Epidermal melanocyte (primary cell): Measurements from ENCODE around the gene SLC5A10.

ENCODE experiments used
- DNase-seq: peaks from one replicate; pipeline ENCODE4 v3.0.0; 2011; ENCODE audit warnings: low spot score; ENCODE audit not compliant: insufficient read length

The SLC5A10 gene

DNA sequence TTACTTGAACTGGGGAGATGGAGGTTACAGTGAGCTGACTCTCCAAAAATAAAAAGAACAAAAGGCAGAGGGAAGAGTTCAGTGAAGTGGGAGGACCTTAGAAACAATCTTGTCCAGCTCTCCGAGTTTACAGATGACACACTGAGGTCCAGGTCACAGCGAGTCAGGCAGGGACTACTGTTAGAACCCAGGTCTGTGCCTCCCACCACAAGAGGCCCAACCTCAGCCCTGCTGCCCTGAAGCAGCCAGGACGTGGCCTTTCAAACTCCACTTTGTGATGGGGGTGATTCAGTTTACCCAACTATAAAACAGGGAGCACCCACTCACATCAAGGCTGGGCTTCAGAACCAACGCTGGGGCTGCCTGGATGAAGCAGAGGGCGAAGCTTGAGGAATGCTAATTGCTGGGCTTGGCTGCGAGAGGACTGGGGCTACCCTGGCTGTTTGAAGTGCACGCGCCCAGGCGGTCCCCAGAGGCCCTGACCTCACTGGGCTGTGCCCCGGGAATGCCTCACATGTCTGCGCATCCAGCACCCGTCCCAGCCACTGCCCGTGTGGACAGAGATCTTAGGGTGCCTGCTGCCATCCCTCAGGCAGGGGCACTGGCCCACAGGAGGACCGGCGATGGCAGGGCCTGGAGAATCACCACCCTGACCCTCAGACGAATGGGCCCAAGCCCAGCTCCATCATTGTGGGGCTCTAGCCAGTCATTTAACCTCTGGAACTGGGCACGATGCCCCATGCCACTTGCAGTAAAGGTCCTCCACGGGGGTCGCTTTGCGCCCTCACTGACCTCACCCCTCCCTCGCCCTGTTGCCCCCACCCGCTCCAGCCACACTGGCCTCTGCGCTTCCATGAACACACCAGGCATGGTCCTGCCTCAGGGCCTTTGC is 11.4 kb downstream of the SLC5A10 start:
- no peak for DNase-seq

DNA sequence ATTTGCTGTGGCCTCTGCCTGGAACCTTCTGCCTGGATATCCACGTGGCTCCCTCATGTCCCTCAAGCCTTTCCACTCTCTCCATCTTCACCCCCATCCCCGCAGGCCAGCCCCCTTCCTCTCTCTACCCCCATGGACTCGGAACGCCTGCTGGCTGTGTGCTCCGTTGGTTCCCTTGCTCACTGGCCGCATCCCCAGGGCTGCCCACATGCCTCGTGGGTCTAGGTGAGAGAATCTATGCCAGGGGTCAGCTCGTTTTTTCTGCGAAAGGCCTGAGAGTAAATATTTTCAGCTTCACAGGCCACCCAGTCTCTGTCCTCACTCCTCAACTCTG is 12.0 kb downstream of the SLC5A10 start:
- DNase-seq, result no peak

- DNase-seq, result no peak
Measured at GRCh38 chr17:18964550-18964949, 12.6 kb downstream of the SLC5A10 start.

- no peak for DNase-seq
Measured at GRCh38 chr17:18965530-18966236, 13.7 kb downstream of the SLC5A10 start.

GRCh38 chr17:18966831-18967624 is 15.1 kb downstream of the SLC5A10 start:
- DNase-seq, result no peak

DNA sequence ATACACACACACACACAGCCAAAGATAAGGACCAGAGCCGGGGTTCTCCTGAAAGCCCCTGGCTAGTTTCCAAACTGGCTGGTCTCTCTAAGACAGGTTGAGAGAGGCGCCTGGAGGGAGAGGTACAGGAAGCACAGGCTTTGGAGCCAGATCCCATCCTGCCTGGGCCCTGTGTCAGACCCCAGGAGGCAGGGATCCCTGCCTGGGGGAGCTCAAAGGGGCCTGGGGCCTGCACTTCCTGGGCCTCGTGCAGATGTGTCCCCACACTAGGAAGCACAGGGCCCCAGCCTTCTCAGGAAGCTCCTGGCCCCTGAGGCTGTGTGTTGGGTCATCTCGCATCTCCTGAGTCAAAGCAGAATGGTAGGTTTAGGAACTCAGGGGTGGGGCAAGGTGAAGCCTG is 16.0 kb downstream of the SLC5A10 start:
- no peak for DNase-seq

- DNase-seq, result no peak
Measured at GRCh38 chr17:18968345-18968744, 16.4 kb downstream of the SLC5A10 start.

- DNase-seq, result no peak
Measured at GRCh38 chr17:18968945-18969887, 17.3 kb downstream of the SLC5A10 start.

DNA sequence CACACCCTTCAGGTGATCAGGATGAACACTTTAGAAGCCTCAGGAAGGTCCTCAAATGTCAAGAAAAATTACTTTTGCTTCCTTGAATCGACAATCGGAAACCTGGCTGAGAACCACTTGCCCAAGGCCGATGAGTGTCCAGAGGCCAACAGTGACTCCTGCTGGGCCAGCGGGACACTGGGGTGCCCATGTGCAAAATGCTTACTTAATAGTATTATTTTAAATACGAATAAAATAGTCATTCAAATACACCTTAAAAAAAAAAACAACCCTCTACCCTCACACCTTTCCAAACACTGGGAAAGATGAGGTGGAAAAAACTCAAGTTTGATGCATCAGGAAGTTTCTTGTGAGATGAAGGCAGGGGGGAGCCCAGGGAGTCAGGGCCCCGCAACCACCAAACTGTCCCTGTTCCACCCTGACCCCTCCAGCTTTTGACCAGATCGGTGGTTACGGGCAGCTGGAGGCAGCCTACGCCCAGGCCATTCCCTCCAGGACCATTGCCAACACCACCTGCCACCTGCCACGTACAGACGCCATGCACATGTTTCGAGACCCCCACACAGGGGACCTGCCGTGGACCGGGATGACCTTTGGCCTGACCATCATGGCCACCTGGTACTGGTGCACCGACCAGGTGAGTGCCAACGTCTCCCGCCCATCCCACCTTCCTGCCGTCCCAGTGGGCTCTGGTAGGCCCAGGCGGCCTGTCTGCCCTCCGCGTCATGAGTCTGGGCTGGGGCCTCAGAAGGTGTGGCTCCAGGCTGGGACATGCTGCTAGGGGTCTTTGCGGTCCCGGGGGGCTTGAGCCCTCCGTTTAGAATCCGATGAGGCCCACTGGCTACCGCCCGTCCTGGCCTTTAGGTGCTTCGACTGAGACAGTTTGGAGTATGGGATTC is 18.9 kb downstream of the SLC5A10 start:
- no peak for DNase-seq

DNA sequence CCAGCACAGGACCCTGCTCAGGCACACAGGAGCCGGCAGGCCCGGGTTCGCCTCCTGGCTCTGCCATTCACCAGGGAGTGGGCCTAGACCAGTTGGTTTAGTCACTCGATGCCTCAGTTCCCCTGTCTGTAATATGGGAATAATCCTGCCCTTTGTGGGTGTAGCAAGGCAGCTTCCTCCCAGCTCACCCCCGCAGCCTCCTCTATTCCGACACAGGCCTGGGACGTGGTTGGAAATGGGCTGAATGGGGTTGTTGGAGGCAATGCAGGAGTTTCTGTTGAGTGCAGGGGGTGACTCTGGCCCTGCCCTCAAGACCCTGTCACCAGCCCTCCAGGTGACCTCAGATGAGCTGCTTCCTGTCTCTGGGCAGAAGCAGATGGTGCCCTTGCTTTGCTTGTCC is 19.8 kb downstream of the SLC5A10 start:
- DNase-seq, result no peak

DNA sequence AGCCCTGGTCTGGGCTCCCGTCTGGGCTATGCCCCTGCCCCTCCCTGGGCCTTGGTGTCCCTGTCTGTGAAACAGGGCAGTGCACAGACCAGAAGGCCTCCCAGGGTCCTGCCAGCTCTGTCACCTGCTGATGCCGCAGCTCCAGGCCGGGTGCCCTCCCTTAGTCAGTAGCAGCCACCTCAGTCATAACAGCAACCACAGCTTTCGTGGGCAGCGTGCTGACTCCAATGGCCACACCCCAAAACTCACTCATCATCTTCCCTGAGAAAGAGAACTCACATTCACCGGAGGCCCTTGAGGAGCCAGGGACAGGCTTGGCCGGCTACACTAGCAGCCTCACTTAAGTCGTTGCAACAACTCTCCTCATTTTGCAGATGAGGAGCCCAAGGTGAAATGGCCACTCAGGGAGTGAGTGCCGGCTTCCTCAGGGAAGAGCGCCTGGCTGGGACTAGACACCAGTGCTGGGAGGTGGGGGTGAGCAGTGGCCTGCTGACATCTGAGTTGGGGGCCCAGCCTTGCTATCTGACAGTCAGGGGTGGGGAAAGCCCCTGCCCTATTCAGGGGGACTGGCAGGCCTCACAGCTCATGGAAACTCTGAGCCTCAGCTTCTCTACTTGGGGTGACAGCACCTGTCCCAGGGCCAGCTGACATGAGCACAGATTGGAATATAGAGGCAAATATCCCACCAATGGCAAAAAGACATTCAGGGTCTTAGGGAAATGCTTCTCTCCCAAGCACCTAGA is 22.6 kb downstream of the SLC5A10 start:
- DNase-seq, result no peak

DNA sequence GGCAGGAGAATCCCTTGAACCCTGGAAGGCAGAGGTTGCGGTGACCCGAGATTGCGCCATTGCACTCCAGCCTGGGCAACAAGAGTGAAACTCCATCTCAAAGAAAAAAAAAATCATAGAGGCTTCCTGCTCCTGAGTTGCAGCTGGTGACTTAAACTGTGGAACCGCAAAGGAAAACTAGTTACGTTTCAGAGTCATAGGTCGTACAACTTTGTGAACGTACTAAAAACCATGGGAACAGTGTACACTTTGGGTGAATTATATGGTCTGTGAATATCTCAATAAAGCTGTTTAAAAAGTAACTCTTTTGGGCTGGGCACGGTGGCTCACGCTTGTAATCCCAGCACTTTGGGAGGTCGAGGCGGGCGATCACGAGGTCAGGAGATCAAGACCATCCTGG is 23.6 kb downstream of the SLC5A10 start:
- no peak for DNase-seq

DNA sequence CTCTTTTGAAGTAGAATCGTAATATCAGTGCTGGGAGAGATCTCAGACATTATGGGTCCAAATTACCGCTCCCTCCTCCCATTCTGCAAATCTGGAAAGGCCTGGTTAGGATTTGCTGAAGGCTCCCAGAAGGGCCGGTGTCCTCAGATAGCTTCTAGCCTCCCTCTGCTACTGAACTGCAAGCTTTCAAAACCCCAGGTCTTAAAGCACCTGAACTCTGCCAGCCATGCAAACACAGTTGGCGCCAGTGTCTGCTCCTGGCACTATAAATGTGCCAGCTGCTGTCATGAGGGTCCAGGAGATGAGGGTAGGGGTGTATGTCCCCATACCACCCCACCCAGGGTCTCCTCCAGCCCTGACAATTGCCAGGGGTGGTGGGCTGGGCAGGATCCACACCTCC is 24.2 kb downstream of the SLC5A10 start:
- no peak for DNase-seq

DNA sequence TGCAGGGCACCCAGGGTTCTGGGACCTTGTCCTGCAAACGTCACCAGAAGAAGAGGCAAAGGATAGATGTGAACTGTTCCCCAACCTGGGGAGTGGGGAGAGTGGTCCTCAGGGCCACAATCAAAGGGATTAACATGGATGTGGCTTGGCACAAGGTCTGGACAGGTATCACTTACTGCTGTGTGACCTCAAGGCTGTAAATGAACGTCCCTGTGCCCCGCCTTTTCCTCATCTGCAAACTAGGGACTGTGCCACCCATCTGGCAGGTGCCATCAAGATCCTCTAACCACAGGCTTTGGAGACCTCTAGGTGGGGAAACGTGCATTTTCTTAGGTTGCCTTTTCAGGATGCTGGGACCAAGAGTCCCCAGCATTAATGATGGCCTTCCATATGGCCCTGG is 25.1 kb downstream of the SLC5A10 start:
- DNase-seq, result no peak

GRCh38 chr17:18977646-18978045 is 25.7 kb downstream of the SLC5A10 start:
- no peak for DNase-seq

DNA sequence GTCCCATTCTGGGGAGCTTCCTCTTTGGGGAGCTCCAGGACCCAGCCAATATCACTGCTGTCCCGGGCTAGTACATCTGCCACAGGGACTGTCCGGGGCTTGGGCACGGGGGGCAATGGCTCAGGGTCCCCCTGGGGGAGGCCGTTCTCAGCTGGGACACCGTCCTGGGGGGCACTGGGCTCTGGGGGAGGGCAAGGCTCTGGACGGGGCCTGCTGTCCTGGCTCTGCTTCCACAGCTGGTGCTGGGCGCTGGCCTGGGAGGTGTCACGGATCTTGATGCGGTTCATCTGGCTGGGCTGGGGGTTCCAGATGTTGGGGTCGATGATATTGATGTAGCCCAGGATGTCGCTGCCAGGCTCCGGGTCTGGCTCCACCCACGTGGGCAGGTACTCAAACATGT is 26.1 kb downstream of the SLC5A10 start:
- no peak for DNase-seq

- DNase-seq, result no peak
Measured at GRCh38 chr17:18978655-18979054, 26.7 kb downstream of the SLC5A10 start.

GRCh38 chr17:18980682-18981334 is 28.8 kb downstream of the SLC5A10 start:
- DNase-seq, result no peak

- DNase-seq, result no peak
Measured at GRCh38 chr17:18981335-18981641, 29.3 kb downstream of the SLC5A10 start.
